Measurements from ENCODE around the gene SIL1. TPM values are rescaled to one million over a fixed set of nuclear protein-coding genes. Genes with fewer than 3 reads are reported as not detected.

Gene SIL1
- total and polyA plus RNA-seq, 2 of the 4 experiments (the other 2 are of a cell fraction) = 56.1 to 66.0 TPM

- no peak overlapping the region for H2BK5ac ChIP-seq (ENCODE audit: low read depth, low read length, poor library complexity, severe bottlenecking)
- H4K5ac ChIP-seq (ENCODE audit: low read depth, low read length) = no peak overlapping the region
- H2AK5ac ChIP-seq (ENCODE audit: low read depth, low read length) = no peak overlapping the region
- dilution Hi-C loops (cut with HindIII; ENCODE audit: low sequenced_read_pairs, unreplicated experiment) = no loop called here
- no peak for DNase-seq
- H2AFZ ChIP-seq (replicated peaks; ENCODE audit: low read length, poor library complexity) = no peak overlapping the region
- no peak overlapping the region for H4K8ac ChIP-seq (ENCODE audit: low read depth in 2 of 2, low read length in 2 of 2)
- in situ Hi-C loops (cut with MboI; ENCODE audit: low sequenced_read_pairs) = no loop called here
- H3K27ac ChIP-seq (ENCODE audit: insufficient read depth, low read length) = no peak overlapping the region
- no peaks in the 10 kb centered on the region for H3K9me3 ChIP-seq (ENCODE audit: control insufficient read depth, insufficient read depth, low read length)
- intact Hi-C loops (cut with micrococcal nuclease) = no loop called here
- no peak overlapping the region for H3K4me3 ChIP-seq (ENCODE audit: insufficient read depth, low read depth, low read length)
- H3K79me1 ChIP-seq (ENCODE audit: low read depth in 1 of 2, low read length in 2 of 2) = peaks cover 7 to 9% of the 10 kb centered on the region in 2 experiments; a peak in 2 of 4 replicates
- no CpG with 5 or more reads among the region's 4 CpGs for WGBS, 2 experiments (ENCODE audit: extremely low coverage in 2 of 2, insufficient read length in 1 of 2)
- no peak overlapping the region for H3K56ac ChIP-seq (ENCODE audit: extremely low read depth, insufficient read depth, low read length)
- H4K20me1 ChIP-seq (ENCODE audit: insufficient read depth, low read length) = no peaks in the 10 kb centered on the region; the same call in 1 of the 2 replicates
- no peaks in the 10 kb centered on the region for H3K27me3 ChIP-seq (ENCODE audit: control insufficient read depth, insufficient read depth, low read length)
- no peak overlapping the region for H3K4ac ChIP-seq (ENCODE audit: low read depth, low read length)
- no peak overlapping the region for H3K4me2 ChIP-seq (ENCODE audit: low read depth, low read length)
- no peak overlapping the region for H3K9ac ChIP-seq (ENCODE audit: low read depth, low read length)
- H3K23ac ChIP-seq (ENCODE audit: low read depth, low read length) = no peak overlapping the region
- H2BK15ac ChIP-seq (ENCODE audit: low read depth, low read length) = no peak overlapping the region
- CTCF ChIA-PET = no interaction called here
- ATAC-seq (ENCODE audit: low read depth) = no peak
- H3K36me3 ChIP-seq (ENCODE audit: control insufficient read depth, insufficient read depth, low read length) = no peaks in the 10 kb centered on the region
- H3K14ac ChIP-seq (replicated peaks; ENCODE audit: low read depth, low read length) = no peak overlapping the region
- BruUV-seq (replicated peaks) = no TSS peak
- TF ChIP-seq CTCF (conservative IDR thresholded peaks at IDR 0.05; ENCODE audit: low read depth, low read length) (no peak), BHLHE40 (IDR thresholded peaks at IDR 0.05; ENCODE audit: low read depth, low read length) (no peak), CEBPB (IDR thresholded peaks at IDR 0.05; ENCODE audit: low read depth, low read length) (no peak), CHD1 (IDR thresholded peaks at IDR 0.05; ENCODE audit: low read depth, low read length) (no peak), MXI1 (IDR thresholded peaks at IDR 0.05; ENCODE audit: borderline replicate concordance, low read depth, low read length) (no peak), FOS (IDR thresholded peaks at IDR 0.05; ENCODE audit: low read depth, low read length) (no peak), USF2 (IDR thresholded peaks at IDR 0.05; ENCODE audit: low read depth, low read length) (no peak), NFE2L2 (IDR thresholded peaks at IDR 0.05; ENCODE audit: low read depth, low read length) (no peak), RAD21 (IDR thresholded peaks at IDR 0.05; ENCODE audit: low read length) (no peak), RFX5 (IDR thresholded peaks at IDR 0.05; ENCODE audit: low read depth, low read length) (no peak), SMC3 (IDR thresholded peaks at IDR 0.05; ENCODE audit: low read depth, low read length) (no peak), MAZ (IDR thresholded peaks at IDR 0.05; ENCODE audit: borderline replicate concordance, low read depth, low read length) (no peak), POLR2A (IDR thresholded peaks at IDR 0.05; ENCODE audit: low read depth, low read length) (no peak), RCOR1 (IDR thresholded peaks at IDR 0.05; ENCODE audit: insufficient replicate concordance, low read length) (no peak), MAFK (IDR thresholded peaks at IDR 0.05; ENCODE audit: low read depth, low read length) (no peak)
- TF ChIP-seq, protein P1, sequence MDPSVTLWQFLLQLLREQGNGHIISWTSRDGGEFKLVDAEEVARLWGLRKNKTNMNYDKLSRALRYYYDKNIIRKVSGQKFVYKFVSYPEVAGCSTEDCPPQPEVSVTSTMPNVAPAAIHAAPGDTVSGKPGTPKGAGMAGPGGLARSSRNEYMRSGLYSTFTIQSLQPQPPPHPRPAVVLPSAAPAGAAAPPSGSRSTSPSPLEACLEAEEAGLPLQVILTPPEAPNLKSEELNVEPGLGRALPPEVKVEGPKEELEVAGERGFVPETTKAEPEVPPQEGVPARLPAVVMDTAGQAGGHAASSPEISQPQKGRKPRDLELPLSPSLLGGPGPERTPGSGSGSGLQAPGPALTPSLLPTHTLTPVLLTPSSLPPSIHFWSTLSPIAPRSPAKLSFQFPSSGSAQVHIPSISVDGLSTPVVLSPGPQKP (IDR thresholded peaks at IDR 0.05; ENCODE audit: borderline replicate concordance, low read depth, low read length) = no peak
- POLR2A ChIA-PET (ENCODE audit: unreplicated experiment) = no interaction called here
- peaks cover 3% of the 10 kb centered on the region for H3K4me1 ChIP-seq (ENCODE audit: control insufficient read depth, insufficient read depth, low read length)
- no peaks in the 10 kb centered on the region; the same call in 1 of the 2 replicates for H3K9me1 ChIP-seq (ENCODE audit: insufficient read depth, low read length)
- no peak overlapping the region for H3K18ac ChIP-seq (ENCODE audit: low read depth, low read length)
- H4K91ac ChIP-seq (ENCODE audit: insufficient read depth, low read depth, low read length) = no peak overlapping the region
- H2AK9ac ChIP-seq (replicated peaks; ENCODE audit: low read depth, low read length, poor library complexity) = no peak overlapping the region
- H2BK120ac ChIP-seq (ENCODE audit: low read depth, low read length) = no peak overlapping the region
- no peak overlapping the region for H2BK20ac ChIP-seq (ENCODE audit: low read depth, low read length)
These were observed 35.7 kb downstream of the SIL1 start for GRCh38 chr5:139162448-139162847.
